Glutamatergic neuron (in vitro differentiated cells): ENCODE measurements around the gene COL21A1. TPM values are rescaled to one million over a fixed set of nuclear protein-coding genes. Genes with fewer than 3 reads are reported as not detected.
"Not testable (repeated sequence)": the region's sequence is repeated elsewhere in the genome, so short reads cannot be mapped to it uniquely, and the experiment has no call there.

Source experiments
- DNase-seq: peaks from one replicate; pipeline ENCODE4 v3.0.0; 2022
- H3K27ac Mint-ChIP-seq: one replicate; pipeline ENCODE4 v1.8.0; 2020; ENCODE audit warnings: mild to moderate bottlenecking, mixed read lengths, inconsistent platforms; ENCODE audit not compliant: unreplicated experiment
- H3K27me3 Mint-ChIP-seq: one replicate; pipeline ENCODE4 v1.8.0; 2020; ENCODE audit warnings: mild to moderate bottlenecking, moderate library complexity, mixed read lengths, inconsistent platforms; ENCODE audit not compliant: unreplicated experiment
- H3K36me3 Mint-ChIP-seq: one replicate; pipeline ENCODE4 v1.8.0; 2020; ENCODE audit warnings: mild to moderate bottlenecking, mixed read lengths, inconsistent platforms; ENCODE audit not compliant: unreplicated experiment
- H3K4me1 Mint-ChIP-seq: one replicate; pipeline ENCODE4 v1.8.0; 2020; ENCODE audit warnings: mild to moderate bottlenecking, low read depth, mixed read lengths, inconsistent platforms; ENCODE audit not compliant: unreplicated experiment
- H3K4me3 Mint-ChIP-seq: one replicate; pipeline ENCODE4 v1.8.0; 2020; ENCODE audit warnings: mild to moderate bottlenecking, mixed read lengths, inconsistent platforms; ENCODE audit not compliant: unreplicated experiment
- H3K9me3 Mint-ChIP-seq: one replicate; pipeline ENCODE4 v1.8.0; 2020; ENCODE audit warnings: mild to moderate bottlenecking, moderate library complexity, mixed read lengths, inconsistent platforms; ENCODE audit not compliant: unreplicated experiment
- total RNA-seq: library from RNA; stranded (reverse); fragmentation: NEBNext Ultra II Directional; extraction: Animal tissue kit (Norgen Biotek cat#: 25700); gene quantifications from one replicate; pipeline ENCODE4 v1.2.1, GENCODE V29; 2021; ENCODE audit not compliant: unreplicated experiment
- TF ChIP-seq, protein P1 (sequence below): fragments of 200-600 bp; sonication (generic); IDR thresholded peaks from one replicate; pipeline ENCODE4 v1.5.0; 2021; ENCODE audit not compliant: partially characterized antibody, unreplicated experiment

Gene COL21A1
- total RNA-seq, 1 donor from 2014 or later = 0.69 TPM

DNA sequence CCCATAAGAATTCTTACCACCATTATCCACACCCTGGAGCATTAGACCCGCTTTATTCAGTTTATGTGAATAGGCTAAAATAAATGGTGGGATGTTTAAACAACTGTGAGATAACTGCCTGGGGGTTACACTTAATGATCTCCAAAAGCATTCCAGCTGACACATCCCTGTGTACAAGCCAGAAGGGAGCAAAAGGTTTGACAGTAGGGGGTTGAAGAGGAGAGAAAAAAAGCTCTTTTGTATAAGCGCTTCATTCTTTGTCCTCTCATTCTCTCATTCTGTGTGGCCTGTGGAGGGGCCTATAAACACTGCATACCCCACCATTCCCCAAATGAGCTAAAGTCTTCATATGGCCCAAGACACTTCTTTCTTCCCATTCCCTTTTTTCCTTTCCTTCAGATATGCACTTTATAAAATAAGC is 30.8 kb upstream of the COL21A1 start:
- H3K27ac Mint-ChIP-seq = peak overlapping the region; percentile 25
- no peaks in the 10 kb centered on the region for H3K27me3 Mint-ChIP-seq
- peaks cover 8% of the 10 kb centered on the region for H3K4me1 Mint-ChIP-seq
- no peaks in the 10 kb centered on the region for H3K36me3 Mint-ChIP-seq
- H3K4me3 Mint-ChIP-seq = no peak overlapping the region
- TF ChIP-seq, protein P1, sequence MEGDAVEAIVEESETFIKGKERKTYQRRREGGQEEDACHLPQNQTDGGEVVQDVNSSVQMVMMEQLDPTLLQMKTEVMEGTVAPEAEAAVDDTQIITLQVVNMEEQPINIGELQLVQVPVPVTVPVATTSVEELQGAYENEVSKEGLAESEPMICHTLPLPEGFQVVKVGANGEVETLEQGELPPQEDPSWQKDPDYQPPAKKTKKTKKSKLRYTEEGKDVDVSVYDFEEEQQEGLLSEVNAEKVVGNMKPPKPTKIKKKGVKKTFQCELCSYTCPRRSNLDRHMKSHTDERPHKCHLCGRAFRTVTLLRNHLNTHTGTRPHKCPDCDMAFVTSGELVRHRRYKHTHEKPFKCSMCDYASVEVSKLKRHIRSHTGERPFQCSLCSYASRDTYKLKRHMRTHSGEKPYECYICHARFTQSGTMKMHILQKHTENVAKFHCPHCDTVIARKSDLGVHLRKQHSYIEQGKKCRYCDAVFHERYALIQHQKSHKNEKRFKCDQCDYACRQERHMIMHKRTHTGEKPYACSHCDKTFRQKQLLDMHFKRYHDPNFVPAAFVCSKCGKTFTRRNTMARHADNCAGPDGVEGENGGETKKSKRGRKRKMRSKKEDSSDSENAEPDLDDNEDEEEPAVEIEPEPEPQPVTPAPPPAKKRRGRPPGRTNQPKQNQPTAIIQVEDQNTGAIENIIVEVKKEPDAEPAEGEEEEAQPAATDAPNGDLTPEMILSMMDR = no peak
- no peaks in the 10 kb centered on the region for H3K9me3 Mint-ChIP-seq
- no peak for DNase-seq

- Mint-ChIP-seq H3K4me1 (no peaks in the 10 kb centered on the region), H3K27ac (no peak overlapping the region), H3K27me3 (peaks cover 3% of the 10 kb centered on the region), H3K36me3 (no peaks in the 10 kb centered on the region), H3K4me3 (no peak overlapping the region), H3K9me3 (no peaks in the 10 kb centered on the region)
- TF ChIP-seq, protein P1 = no peak
- DNase-seq = no peak
These were observed 23.5 kb upstream of the COL21A1 start for GRCh38 chr6:56270812-56271441.

- H3K4me3 Mint-ChIP-seq = no peak overlapping the region
- TF ChIP-seq, protein P1 = no peak
These were observed 20.9 kb upstream of the COL21A1 start for GRCh38 chr6:56268266-56268665.

DNA sequence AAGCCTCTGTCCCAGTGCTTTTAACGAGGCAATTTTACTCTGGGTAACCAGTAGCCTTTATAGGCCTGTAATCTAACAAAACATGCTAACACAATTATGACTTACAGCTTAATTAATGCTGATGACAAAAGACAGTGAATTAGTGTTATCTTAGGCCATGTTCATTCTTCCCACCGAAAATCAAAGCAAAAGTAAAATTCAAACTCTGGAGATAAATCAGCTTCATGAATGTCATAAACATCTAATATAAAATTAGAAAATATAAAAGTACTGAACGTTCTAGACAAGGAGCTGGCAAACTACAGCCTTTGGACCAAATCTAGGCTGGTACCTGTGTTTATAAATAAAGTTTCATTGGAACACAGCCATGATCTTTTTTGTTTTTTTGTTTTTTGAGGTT is 18.6 kb upstream of the COL21A1 start:
- Mint-ChIP-seq H3K4me1 (no peaks in the 10 kb centered on the region), H3K9me3 (no peaks in the 10 kb centered on the region), H3K36me3 (no peaks in the 10 kb centered on the region), H3K4me3 (no peak overlapping the region), H3K27ac (no peak overlapping the region), H3K27me3 (peaks cover 3% of the 10 kb centered on the region)
- TF ChIP-seq, protein P1 = no peak
- no peak for DNase-seq

More at GRCh38 chr6:56268266-56268665, 20.9 kb upstream of the COL21A1 start:
- no peaks in the 10 kb centered on the region for H3K9me3 Mint-ChIP-seq
- H3K27me3 Mint-ChIP-seq = peaks cover 3% of the 10 kb centered on the region
- H3K36me3 Mint-ChIP-seq = no peaks in the 10 kb centered on the region
- DNase-seq = no peak
- H3K27ac Mint-ChIP-seq = no peak overlapping the region
- no peaks in the 10 kb centered on the region for H3K4me1 Mint-ChIP-seq

DNA sequence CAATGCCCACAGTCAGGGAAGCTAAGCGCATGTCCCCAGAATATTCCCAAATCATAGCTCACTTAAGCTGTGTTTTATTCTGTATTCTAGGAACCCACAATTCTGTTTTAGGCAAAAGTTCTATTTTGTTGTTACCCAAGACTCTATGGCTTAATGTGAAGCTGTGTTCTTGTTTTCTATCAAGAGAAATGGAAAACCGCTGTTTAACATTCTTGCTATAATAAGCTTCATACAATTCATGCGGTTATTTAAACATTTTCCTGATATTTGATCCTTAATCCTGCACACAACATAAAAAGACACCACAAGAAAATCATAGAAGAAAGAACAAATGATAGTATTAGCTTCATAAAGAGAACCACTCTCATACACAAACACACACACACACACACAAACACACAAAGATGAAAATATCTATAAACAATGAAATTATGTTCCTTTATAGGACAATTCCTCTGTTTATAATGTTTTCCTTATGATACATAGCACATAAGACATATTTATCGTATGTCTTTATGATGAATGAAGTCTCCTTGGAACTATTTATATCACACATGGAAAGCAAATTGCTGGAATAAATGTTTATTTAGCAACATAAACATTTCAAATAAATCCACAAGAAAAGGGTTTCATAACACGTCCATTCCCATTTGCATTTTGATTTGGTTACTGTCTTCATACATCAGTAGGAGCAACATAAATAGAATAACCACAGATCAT is 16.4 kb upstream of the COL21A1 start:
- H3K27ac Mint-ChIP-seq = no peak overlapping the region
- no peak overlapping the region for H3K4me3 Mint-ChIP-seq
- no peak for DNase-seq
- no peaks in the 10 kb centered on the region for H3K36me3 Mint-ChIP-seq
- peaks cover 3% of the 10 kb centered on the region for H3K27me3 Mint-ChIP-seq
- H3K4me1 Mint-ChIP-seq = no peaks in the 10 kb centered on the region
- H3K9me3 Mint-ChIP-seq = no peaks in the 10 kb centered on the region
- TF ChIP-seq, protein P1 = no peak

GRCh38 chr6:56260593-56260992 is 13.2 kb upstream of the COL21A1 start:
- DNase-seq, H3K4me3 Mint-ChIP-seq, H3K27ac Mint-ChIP-seq, H3K9me3 Mint-ChIP-seq, H3K36me3 Mint-ChIP-seq, H3K4me1 Mint-ChIP-seq, H3K27me3 Mint-ChIP-seq: not testable (repeated sequence)
